Neural crest cell (in vitro differentiated cells): Measurements from ENCODE around the gene RASL10A. TPM values are rescaled to one million over a fixed set of nuclear protein-coding genes. Genes with fewer than 3 reads are reported as not detected.

Experiments used
- DNase-seq: peaks from one replicate; pipeline ENCODE4 v3.0.0; 2021; ENCODE audit warnings: low read depth, mixed read lengths, low spot score
- H3K27ac Mint-ChIP-seq: one replicate; pipeline ENCODE4 v1.8.0; 2021; ENCODE audit warnings: mild to moderate bottlenecking, mixed read lengths; ENCODE audit not compliant: unreplicated experiment
- H3K27me3 Mint-ChIP-seq: 2 replicates; pipeline ENCODE4 v1.8.0; 2021; ENCODE audit warnings: low read depth, mild to moderate bottlenecking, mixed read lengths
- H3K36me3 Mint-ChIP-seq: 2 replicates; pipeline ENCODE4 v1.8.0; 2021; ENCODE audit warnings: low read depth, mild to moderate bottlenecking, mixed read lengths
- H3K4me1 Mint-ChIP-seq: 2 replicates; pipeline ENCODE4 v1.8.0; 2021; ENCODE audit warnings: mixed read lengths
- H3K4me3 Mint-ChIP-seq: one replicate; pipeline ENCODE4 v1.8.0; 2021; ENCODE audit warnings: mild to moderate bottlenecking, mixed read lengths
- H3K9me3 Mint-ChIP-seq: 2 replicates; pipeline ENCODE4 v1.8.0; 2021; ENCODE audit warnings: mixed read lengths
- CTCF ChIP-seq: fragments of 200-600 bp; sonication (generic); conservative IDR thresholded peaks from 2 replicates; pipeline ENCODE4 v1.5.0; 2021; ENCODE audit warnings: antibody characterized with exemption, mild to moderate bottlenecking
- total RNA-seq: library from RNA; stranded (reverse); gene quantifications from 2 replicates; pipeline ENCODE4 v1.2.1, GENCODE V29; 2021

The RASL10A gene
- total RNA-seq, 1 donor from 2014 or later = 0.63 TPM

- H3K27ac Mint-ChIP-seq = peak overlapping the region; percentile 43
- no peak for TF ChIP-seq CTCF
- peaks cover 28% of the 10 kb centered on the region for H3K4me1 Mint-ChIP-seq
- no peaks in the 10 kb centered on the region for H3K36me3 Mint-ChIP-seq
- H3K4me3 Mint-ChIP-seq = no peak overlapping the region
- no peaks in the 10 kb centered on the region for H3K9me3 Mint-ChIP-seq
- H3K27me3 Mint-ChIP-seq = no peaks in the 10 kb centered on the region
- no peak for DNase-seq
Observed at GRCh38 chr22:29329581-29329980, 14.1 kb upstream of the RASL10A start.

DNA sequence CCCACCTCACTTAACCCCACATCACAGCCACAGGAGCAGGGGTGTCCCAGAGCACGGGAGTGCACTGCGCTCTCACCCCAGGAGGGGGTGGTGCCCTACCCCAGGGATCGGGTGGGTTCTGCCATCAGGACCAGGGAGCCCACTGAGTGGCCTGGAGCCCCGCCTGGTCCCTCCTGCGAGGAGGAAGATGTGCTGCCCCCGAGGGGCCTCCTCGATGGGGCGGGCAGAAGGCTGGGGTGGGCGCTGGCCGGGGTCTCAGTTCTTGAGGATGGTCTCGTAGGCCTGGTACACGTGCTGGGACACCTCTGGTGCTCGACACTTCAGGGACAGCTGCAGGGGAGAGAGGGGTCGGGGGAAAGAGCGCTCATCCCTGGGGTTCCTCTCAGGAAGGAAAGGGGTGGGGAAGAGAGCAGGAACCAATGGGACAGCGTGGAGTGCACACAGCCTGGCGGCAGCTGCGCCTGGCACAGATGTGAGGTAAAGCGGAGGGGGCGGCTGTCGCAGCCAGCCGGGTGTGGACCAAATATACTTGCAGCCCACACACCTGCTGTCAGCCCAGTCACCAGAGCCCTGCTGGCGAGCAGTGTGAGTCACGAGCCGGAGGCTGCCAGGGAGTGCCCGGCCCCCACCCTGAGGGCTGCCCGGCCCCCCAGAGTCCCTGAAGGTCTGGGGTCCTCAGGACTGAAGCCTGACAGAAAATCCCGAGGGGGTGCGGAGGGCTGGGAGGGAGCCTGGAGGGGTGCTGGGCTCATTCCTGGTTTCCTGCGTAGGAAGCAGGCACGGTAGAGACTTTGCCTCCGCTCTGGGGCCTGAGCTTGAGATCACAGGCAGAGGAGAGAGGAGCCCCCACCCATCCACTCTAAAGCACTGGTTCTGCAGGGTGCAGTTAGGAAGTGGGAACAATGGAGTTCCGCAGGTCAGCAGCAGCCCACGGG, 13.3 kb upstream of the RASL10A start:
- DNase-seq = no peak
- no peaks in the 10 kb centered on the region for H3K9me3 Mint-ChIP-seq
- peaks cover 28% of the 10 kb centered on the region for H3K4me1 Mint-ChIP-seq
- H3K27ac Mint-ChIP-seq = no peak overlapping the region
- H3K27me3 Mint-ChIP-seq = no peaks in the 10 kb centered on the region
- no peak for TF ChIP-seq CTCF
- no peaks in the 10 kb centered on the region for H3K36me3 Mint-ChIP-seq
- H3K4me3 Mint-ChIP-seq = no peak overlapping the region

GRCh38 chr22:29328055-29328454, 12.6 kb upstream of the RASL10A start:
- no peak for TF ChIP-seq CTCF
- DNase-seq = no peak
- Mint-ChIP-seq H3K9me3 (no peaks in the 10 kb centered on the region), H3K4me3 (peak overlapping the region; percentile 34), H3K27me3 (no peaks in the 10 kb centered on the region), H3K4me1 (peaks cover 28% of the 10 kb centered on the region), H3K36me3 (no peaks in the 10 kb centered on the region), H3K27ac (no peak overlapping the region)

- Mint-ChIP-seq H3K27ac (peak overlapping the region; percentile 19), H3K9me3 (no peaks in the 10 kb centered on the region), H3K4me3 (peak overlapping the region; percentile 34), H3K27me3 (no peaks in the 10 kb centered on the region), H3K36me3 (no peaks in the 10 kb centered on the region), H3K4me1 (peaks cover 24% of the 10 kb centered on the region)
- TF ChIP-seq CTCF = no peak
- no peak for DNase-seq
Observed at GRCh38 chr22:29327089-29327764, 11.7 kb upstream of the RASL10A start.

DNA sequence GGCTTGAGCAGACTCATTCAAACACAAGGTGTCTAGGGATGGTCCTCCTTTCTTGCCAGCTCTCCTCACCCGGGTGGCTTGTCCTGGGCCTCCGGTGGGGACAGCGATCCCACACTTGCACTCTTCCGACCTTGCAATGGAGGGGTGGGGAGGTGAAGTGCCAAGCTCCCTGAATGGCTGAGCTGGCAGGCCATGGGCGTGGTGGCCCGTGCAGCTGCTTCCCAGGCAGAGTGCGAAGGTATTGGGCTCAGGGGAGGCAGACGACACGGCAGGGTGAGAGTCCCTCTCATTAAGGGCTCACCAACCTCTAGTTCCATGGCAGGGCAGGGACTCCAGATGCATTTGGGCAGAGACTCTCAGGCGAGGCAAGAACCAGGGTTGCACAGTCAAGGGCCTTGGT, 11.0 kb upstream of the RASL10A start:
- H3K27ac Mint-ChIP-seq = no peak overlapping the region
- H3K27me3 Mint-ChIP-seq = no peaks in the 10 kb centered on the region
- no peak for DNase-seq
- no peaks in the 10 kb centered on the region for H3K9me3 Mint-ChIP-seq
- TF ChIP-seq CTCF = no peak
- H3K4me1 Mint-ChIP-seq = peaks cover 22% of the 10 kb centered on the region
- no peaks in the 10 kb centered on the region for H3K36me3 Mint-ChIP-seq
- H3K4me3 Mint-ChIP-seq = no peak overlapping the region
